GM20431 (cell line): ENCODE measurements around the gene COL23A1.

Experiments used
- in situ Hi-C: fragments of 300-500 bp; cut with MseI, MboI; formaldehyde crosslinking; loops from one replicate; pipeline ENCODE4 v1.15.0; 2020; ENCODE audit warnings: low sequenced_read_pairs; ENCODE audit not compliant: unreplicated experiment

The COL23A1 gene

GRCh38 chr5:178445534-178445933 lies 144.7 kb downstream of the COL23A1 start:
- in situ Hi-C loops = no loop called here

DNA sequence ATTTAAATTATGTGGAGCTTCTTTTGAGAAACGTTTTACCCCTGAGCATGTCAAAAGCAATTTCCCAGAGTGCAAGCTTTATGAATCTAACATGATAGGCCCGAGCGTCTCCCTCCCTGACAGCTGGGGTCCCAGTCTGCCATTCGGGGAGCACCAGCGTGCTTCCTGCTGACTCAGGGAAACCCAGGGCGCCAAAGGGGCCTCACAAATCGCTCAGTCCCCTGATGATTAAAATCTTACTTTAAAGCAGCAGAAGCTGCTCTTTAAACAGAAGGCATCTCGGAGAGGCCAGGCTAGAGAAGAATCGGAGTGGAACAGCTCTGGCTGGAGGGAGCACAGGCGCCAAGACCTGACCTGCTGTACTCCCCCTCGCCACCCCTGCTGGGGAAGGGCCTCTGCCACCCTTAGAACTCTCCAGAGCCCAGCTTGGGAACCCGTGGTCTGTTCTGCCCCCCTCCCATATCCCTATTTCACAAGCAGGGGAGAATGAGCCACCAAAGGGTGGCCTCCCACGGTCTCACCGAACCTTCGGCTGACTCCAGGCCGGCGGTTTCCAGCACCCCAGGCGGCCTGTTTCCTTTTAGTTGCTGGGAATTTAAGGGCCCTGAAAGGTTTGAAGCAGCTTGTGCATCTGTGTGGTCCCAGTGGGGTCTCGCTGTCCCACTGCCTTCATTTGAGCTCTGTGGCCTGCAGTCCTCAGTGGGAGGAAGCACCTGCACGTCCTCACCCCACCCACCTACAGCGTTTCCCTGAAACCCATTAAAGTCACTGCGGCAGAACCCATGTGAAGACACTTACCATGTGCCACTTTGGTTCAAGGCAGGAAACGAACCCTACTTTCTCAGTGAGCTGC lies 147.6 kb downstream of the COL23A1 start:
- in situ Hi-C loops = no loop called here

DNA sequence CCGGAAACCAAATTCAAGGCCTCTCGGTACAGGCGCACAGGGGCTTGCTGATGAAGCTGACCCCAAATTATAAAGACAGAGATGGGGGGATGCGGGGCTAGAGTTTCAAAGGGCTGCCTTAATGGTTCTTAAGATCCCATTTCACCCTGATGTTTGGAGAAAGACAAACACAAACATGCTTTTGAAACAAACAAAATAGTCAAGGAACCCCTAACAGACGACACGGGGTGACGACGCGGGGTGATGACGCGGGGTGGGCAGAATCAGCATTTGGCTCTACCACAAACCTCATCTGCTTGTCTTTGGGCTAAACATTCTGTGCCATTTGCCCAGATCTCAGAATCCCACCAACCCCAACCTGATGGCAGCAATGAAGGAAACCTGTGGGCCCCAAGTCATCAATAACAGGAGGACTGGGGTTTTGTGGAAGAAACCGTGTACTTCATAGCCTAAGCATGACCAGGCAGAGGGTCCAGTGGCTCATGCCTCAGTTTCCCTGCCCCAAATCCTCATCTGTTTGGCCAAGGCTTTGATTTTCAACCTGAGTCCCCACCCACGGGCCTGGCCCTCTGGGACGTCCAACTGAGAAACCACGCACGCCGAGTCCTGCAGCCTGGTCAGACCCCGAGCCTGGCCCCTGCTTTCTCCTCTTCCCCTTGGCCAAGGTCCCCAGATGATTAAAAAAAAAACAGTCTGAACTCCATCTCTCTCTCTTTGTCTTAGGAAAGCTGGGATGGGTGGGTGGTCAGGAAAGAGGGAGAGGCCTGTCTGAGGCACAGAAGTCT lies 148.5 kb downstream of the COL23A1 start:
- in situ Hi-C loops = no loop called here

DNA sequence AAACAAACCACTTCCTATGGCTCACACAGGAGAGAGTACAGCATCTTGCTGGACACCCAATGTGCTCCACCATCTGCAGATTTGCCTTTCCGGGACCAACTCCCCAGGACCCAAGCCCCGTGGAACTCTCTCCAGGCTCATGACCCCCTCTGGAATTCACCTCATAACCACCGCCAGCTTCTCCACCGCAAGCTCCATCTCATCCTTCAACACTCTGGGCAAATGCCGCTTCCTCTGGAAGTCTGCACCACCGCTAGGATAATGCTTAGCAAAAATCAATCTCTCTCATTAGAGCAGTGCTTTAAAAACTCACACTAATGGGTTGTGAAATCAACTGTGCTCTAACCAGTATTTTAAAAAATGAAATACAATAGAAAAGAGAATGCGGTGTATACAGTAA lies 150.0 kb downstream of the COL23A1 start:
- in situ Hi-C loops = no loop called here

DNA sequence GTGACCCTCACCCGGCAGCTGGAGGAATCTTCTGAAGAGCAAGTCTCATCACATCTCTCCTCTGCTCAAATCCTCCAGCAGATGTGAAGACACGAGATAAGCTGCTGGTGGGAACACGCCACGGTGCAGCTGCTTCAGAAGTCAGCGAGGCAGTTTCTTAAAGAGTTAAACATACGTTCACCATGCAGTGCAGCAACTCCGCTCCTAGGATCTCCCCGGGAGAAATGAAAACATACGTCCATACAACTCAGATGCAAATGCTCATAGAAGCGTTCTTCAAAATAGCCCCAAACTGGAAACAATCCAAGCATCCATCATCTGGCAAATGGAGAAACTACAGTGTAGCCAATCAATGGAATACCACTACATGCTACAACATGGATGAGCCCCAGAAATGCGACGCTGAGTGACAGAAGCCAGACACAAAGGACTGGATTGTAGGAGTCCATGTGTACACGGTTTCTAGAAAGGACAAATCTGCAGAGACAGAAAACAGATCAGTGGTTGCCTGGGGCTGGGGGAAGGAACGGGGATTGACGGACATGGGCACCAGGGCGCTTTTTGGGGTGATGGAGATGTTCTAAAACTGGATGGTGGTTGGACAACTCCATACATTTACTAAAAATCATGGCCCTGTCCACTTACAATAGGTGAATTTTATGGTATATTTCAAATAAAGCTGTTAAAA lies 150.6 kb downstream of the COL23A1 start:
- in situ Hi-C loops = no loop called here

DNA sequence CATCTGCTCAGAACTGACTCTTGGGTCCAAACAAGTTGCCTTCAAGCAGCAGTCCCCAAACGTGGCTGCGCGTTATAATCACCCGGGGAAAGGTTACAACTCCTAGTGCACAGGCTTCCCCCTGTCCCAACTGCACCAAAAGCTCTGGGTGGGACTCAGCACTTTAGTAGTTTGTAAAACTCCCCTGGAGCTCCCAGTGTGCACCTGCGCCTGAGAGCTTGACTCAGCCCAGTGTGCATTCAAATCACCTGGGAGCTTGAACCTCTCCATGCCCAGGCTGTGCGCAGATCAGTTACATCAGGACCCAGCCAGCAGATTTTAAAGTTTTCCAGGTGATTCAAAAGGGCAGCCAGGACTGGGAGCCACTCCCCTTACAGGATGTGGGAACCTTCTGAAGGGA lies 151.4 kb downstream of the COL23A1 start:
- in situ Hi-C loops = no loop called here

- in situ Hi-C loops = no loop called here
Measured at GRCh38 chr5:178437386-178438075, 152.7 kb downstream of the COL23A1 start.

DNA sequence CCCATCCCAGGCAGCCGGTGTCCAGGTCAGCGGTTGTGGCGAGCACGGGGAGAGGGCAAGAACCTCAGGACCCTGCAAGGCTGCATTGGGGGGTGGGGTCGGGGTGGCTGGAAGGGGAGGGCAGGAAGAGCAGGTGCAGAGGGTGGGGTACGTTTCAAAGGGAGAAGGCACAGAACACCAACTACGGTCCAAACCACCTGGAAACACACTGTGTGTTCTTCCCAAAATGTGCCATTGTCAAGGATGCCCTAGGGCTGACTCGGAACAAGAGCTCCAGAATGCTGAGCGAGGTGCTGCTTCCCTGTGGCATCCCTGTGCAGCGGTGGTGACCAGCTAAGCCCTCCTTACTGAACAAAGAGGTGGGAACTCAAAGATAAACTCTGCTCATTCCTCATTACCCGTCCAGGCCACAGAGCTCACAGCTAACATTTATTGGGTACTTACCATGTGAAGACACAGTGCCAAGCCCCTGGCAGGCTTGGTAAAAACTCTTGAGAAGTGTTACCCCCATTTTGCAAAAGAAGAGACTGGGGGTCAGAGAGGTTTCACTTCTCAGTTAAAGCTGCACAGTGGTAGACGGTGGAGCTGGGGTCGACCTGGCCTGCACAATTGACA lies 153.8 kb downstream of the COL23A1 start:
- in situ Hi-C loops = no loop called here

GRCh38 chr5:178435321-178436238 lies 154.6 kb downstream of the COL23A1 start:
- in situ Hi-C loops = no loop called here

DNA sequence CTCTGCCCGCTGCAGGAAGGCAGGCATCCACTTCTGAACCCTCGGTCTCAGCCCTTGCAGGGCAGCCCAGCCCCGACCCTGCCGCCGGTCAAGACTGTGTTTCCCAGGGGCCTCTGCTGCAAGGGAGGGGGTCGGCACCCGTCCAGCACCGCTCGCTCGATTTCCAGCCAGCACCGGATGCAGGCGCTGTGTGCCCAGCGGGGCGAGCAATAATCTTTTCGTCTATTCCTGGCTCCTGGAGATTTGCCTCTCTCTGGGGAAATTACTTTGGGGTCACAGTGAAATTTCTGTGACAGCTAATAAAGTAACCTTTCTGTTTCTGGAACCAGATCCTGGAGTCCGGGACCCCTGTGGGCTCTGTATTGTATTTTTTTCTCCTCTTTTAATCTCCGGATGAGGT lies 155.3 kb downstream of the COL23A1 start:
- in situ Hi-C loops = no loop called here

DNA sequence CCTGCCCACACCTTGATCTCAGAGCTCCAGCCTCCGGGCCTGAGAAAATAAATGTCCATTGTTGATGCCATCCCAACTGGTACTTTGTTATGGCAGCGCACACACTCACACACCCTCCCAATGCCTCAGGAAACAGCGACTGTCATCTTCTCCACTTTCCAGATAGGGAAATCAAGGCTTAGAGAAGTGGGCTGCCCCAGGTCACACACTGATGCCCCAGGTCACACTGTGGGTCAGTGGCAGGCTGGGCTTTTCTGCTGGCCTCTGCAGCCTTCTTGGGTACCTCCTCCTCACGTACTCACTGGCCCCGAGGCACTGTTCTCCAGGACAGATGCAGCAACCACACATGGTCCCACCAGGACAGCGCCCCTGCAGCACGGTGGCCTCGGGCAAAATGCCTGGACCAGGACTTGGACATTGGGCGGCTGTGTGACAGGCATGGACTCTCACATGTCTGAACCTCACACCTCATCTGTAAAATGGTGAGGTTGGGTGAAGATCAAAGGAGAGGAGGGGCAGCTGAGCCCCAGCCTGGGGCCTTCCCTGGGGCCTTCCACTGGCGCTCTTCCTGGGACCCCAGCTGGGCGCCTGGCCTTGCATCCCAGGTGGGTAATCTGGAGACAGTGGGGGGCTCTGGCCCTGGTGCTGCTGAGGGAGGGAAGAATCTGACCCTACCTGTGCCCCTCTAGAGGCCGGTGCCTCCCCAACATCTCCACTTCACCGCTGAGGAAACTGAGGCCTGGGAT lies 156.0 kb downstream of the COL23A1 start:
- in situ Hi-C loops = no loop called here

DNA sequence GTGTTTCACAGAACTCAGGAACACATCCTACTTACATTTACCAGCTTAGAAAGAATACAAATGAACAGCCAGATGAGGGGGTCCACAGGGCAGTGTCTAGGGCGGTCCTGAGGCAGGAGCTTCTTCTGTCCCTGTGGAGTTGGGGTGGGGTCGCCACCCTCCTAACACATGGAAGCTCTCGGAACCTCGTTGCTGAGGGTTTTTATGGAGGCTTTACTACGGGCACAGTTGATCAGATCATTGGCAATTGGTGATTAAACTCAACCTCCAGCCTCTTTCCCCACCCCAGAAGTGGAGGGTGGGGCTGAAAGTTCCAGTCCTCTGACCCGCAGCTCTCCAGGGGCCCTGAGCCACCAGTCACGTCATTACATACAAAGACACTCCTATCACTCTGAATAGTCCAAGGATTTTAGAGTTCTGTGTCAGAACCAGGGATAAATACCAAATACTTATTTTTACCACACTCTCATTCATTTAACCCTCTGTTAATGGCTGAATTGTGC lies 156.9 kb downstream of the COL23A1 start:
- in situ Hi-C loops = no loop called here

- in situ Hi-C loops = no loop called here
Measured at GRCh38 chr5:178432421-178433272, 157.5 kb downstream of the COL23A1 start.

DNA sequence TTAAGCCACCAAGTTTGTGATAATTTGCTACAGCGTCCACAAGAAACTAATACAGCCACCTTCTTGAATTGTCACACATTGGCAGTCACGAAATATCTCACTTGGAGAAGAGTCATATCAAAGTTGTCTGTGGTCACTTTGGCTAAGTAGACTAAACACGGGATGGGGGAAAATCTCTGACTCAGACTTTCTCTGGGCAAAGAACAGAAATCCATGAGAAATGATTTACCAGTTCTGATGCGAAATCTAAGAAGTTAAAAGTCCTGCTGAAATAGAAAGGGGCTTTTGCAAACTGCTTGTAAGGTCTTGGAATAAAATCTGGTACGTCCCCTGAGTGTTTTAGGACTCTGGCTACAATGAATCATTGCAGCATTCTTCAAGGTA lies 158.4 kb downstream of the COL23A1 start:
- in situ Hi-C loops = no loop called here

GRCh38 chr5:178431063-178431781 lies 159.0 kb downstream of the COL23A1 start:
- in situ Hi-C loops = no loop called here
